WTC11 (cell line): ENCODE results near the gene CORO1C. TPM values are rescaled to one million over a fixed set of nuclear protein-coding genes. Genes with fewer than 3 reads are reported as not detected.

Experiments
- ATAC-seq: fragments of 200-7000 bp; cut with Tn5 transposase; 2 replicates; pipeline ENCODE4 v1.10.0; 2021; ENCODE audit warnings: mild to moderate bottlenecking, moderate library complexity
- CTCF ChIA-PET: fragments of 300-600 bp; sonication (Branson Sonifier 250); formaldehyde crosslinking; loops from one replicate; lab custom pipeline; 2021; ENCODE audit warnings: antibody characterized with exemption; lab: Charles Lee
- POLR2A ChIA-PET: fragments of 350-600 bp; sonication (Branson Sonifier 250); formaldehyde crosslinking; loops from one replicate; lab custom pipeline; 2021; ENCODE audit warnings: antibody characterized with exemption; lab: Charles Lee
- DNase-seq: peaks from one replicate; pipeline ENCODE4 v3.0.0; 2021; ENCODE audit warnings: low spot score
- H3K27ac Mint-ChIP-seq: 2 replicates; pipeline ENCODE4 v1.8.0; 2021; ENCODE audit warnings: mixed read lengths
- H3K27me3 Mint-ChIP-seq: 2 replicates; pipeline ENCODE4 v1.8.0; 2021; ENCODE audit warnings: low read depth, mild to moderate bottlenecking, moderate library complexity, mixed read lengths
- H3K36me3 Mint-ChIP-seq: 2 replicates; pipeline ENCODE4 v1.8.0; 2021; ENCODE audit warnings: mixed read lengths
- H3K4me1 Mint-ChIP-seq: 2 replicates; pipeline ENCODE4 v1.8.0; 2022; ENCODE audit warnings: mixed read lengths
- H3K4me3 Mint-ChIP-seq: 2 replicates; pipeline ENCODE4 v1.8.0; 2021; ENCODE audit warnings: mild to moderate bottlenecking, moderate library complexity, mixed read lengths
- H3K9me3 Mint-ChIP-seq: 2 replicates; pipeline ENCODE4 v1.8.0; 2021; ENCODE audit warnings: mixed read lengths
- ATF1 ChIP-seq: sonication (generic); formaldehyde crosslinking; IDR thresholded peaks from 2 replicates; pipeline ENCODE4 v1.8.1; 2023; ENCODE audit warnings: mild to moderate bottlenecking, moderate library complexity, missing genetic modification reagents
- ESRRA ChIP-seq: sonication (generic); formaldehyde crosslinking; IDR thresholded peaks from 2 replicates; pipeline ENCODE4 v1.8.1; 2022; ENCODE audit warnings: mild to moderate bottlenecking, missing genetic modification reagents, borderline replicate concordance
- FOXK1 ChIP-seq: sonication (generic); formaldehyde crosslinking; IDR thresholded peaks from 2 replicates; pipeline ENCODE4 v1.8.0; 2022; ENCODE audit warnings: mild to moderate bottlenecking, moderate library complexity, missing genetic modification reagents
- HMGA2 ChIP-seq: fragments of 250-450 bp; sonication (Bioruptor Pico); IDR thresholded peaks from 2 replicates; pipeline ENCODE4 v1.4.0; 2021; ENCODE audit warnings: mild to moderate bottlenecking, moderate library complexity
- NFYB ChIP-seq: sonication (generic); formaldehyde crosslinking; conservative IDR thresholded peaks from 2 replicates; pipeline ENCODE4 v1.8.0; 2022; ENCODE audit warnings: low read depth, missing genetic modification reagents
- NR1H2 ChIP-seq: sonication (generic); formaldehyde crosslinking; IDR thresholded peaks from 2 replicates; pipeline ENCODE4 v1.9.0; 2021; ENCODE audit warnings: mild to moderate bottlenecking, moderate library complexity, missing genetic modification reagents
- OVOL2 ChIP-seq: fragments of 250-450 bp; sonication (Bioruptor Pico); IDR thresholded peaks from 2 replicates; pipeline ENCODE4 v1.9.0; 2021; ENCODE audit warnings: mild to moderate bottlenecking, borderline replicate concordance
- SOX15 ChIP-seq: fragments of 250-450 bp; sonication (Bioruptor Pico); IDR thresholded peaks from 2 replicates; pipeline ENCODE4 v1.9.0; 2021; ENCODE audit warnings: mild to moderate bottlenecking
- ZBTB21 ChIP-seq: sonication (generic); formaldehyde crosslinking; IDR thresholded peaks from 2 replicates; pipeline ENCODE4 v1.8.1; 2023; ENCODE audit warnings: mild to moderate bottlenecking, missing genetic modification reagents, borderline replicate concordance
- ZNF232 ChIP-seq: sonication (generic); formaldehyde crosslinking; IDR thresholded peaks from 2 replicates; pipeline ENCODE4 v1.8.0; 2022; ENCODE audit warnings: mild to moderate bottlenecking, missing genetic modification reagents
- ZNF263 ChIP-seq: sonication (generic); formaldehyde crosslinking; IDR thresholded peaks from 2 replicates; pipeline ENCODE4 v1.8.1; 2022; ENCODE audit warnings: low read depth, mild to moderate bottlenecking, moderate library complexity, missing genetic modification reagents
- ZNF317 ChIP-seq: sonication (generic); formaldehyde crosslinking; IDR thresholded peaks from 2 replicates; pipeline ENCODE4 v1.8.1; 2023; ENCODE audit warnings: low read depth, mild to moderate bottlenecking, moderate library complexity, missing genetic modification reagents, borderline replicate concordance
- ZNF671 ChIP-seq: fragments of 250-450 bp; sonication (Bioruptor Pico); IDR thresholded peaks from 2 replicates; pipeline ENCODE4 v1.8.0; 2021; ENCODE audit warnings: mild to moderate bottlenecking
- total RNA-seq: library from RNA; stranded (reverse); gene quantifications from 3 replicates; pipeline ENCODE4 v1.2.3, GENCODE V29; 2021
- TF ChIP-seq, protein P1 (sequence below): fragments of 250-450 bp; sonication (Bioruptor Pico); IDR thresholded peaks from 2 replicates; pipeline ENCODE4 v2.1.2; 2022; ENCODE audit warnings: mild to moderate bottlenecking, moderate library complexity
- TF ChIP-seq, protein P2 (sequence below): sonication (generic); formaldehyde crosslinking; IDR thresholded peaks from 2 replicates; pipeline ENCODE4 v1.8.0; 2022; ENCODE audit warnings: mild to moderate bottlenecking, missing genetic modification reagents
- TF ChIP-seq, protein P3 (sequence below): sonication (generic); formaldehyde crosslinking; IDR thresholded peaks from 2 replicates; pipeline ENCODE4 v1.8.0; 2023; ENCODE audit warnings: missing genetic modification reagents
- TF ChIP-seq, protein P4 (sequence below): sonication (generic); formaldehyde crosslinking; conservative IDR thresholded peaks from 2 replicates; pipeline ENCODE4 v1.8.1; 2022; ENCODE audit warnings: mild to moderate bottlenecking, missing genetic modification reagents
- TF ChIP-seq, protein P5 (sequence below): sonication (generic); formaldehyde crosslinking; IDR thresholded peaks from 2 replicates; pipeline ENCODE4 v1.8.1; 2022; ENCODE audit warnings: missing genetic modification reagents, borderline replicate concordance
- TF ChIP-seq, protein P6 (sequence below): sonication (generic); formaldehyde crosslinking; IDR thresholded peaks from 2 replicates; pipeline ENCODE4 v1.8.0; 2022; ENCODE audit warnings: missing genetic modification reagents
- TF ChIP-seq, protein P7 (sequence below): fragments of 250-450 bp; sonication (Bioruptor Pico); IDR thresholded peaks from 2 replicates; pipeline ENCODE4 v1.9.0; 2021; ENCODE audit warnings: moderate library complexity, mild to moderate bottlenecking, inconsistent platforms, borderline replicate concordance
- TF ChIP-seq, protein P8 (sequence below): sonication (generic); formaldehyde crosslinking; IDR thresholded peaks from 2 replicates; pipeline ENCODE4 v1.8.1; 2022; ENCODE audit warnings: low read depth, mild to moderate bottlenecking, moderate library complexity, missing genetic modification reagents, borderline replicate concordance
- TF ChIP-seq, protein P9 (sequence below): fragments of 250-450 bp; sonication (Bioruptor Pico); conservative IDR thresholded peaks from 2 replicates; pipeline ENCODE4 v1.9.0; 2021; ENCODE audit warnings: mild to moderate bottlenecking
- TF ChIP-seq, protein P10 (sequence below): fragments of 250-450 bp; sonication (Bioruptor Pico); IDR thresholded peaks from 2 replicates; pipeline ENCODE4 v1.9.0; 2021; ENCODE audit warnings: mild to moderate bottlenecking

CORO1C gene
- total RNA-seq, 1 experiment from 2014 or later = 113 TPM

DNA sequence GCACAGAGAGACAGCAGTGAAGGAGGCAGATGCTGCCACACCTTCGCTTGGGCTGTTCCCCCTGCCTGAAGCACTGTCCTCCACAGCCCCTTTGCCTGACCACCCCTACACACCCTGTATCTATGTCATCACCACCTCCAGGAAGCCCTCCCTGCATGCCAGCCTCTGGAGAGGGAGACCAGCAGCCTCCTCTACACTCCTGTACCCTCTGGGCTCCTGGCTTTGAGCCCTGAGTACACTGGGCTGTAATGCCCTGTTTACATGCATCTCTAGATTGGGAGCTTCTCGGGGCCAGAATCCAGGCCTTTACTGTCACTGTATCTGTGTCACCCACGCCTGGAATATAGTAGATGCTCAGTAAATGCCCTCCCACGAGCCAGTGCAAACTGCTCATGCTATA, 127.6 kb downstream of the CORO1C start (continued):
- TF ChIP-seq NR1H2 (no peak), NFYB (no peak), ZNF317 (CRISPR knock-in tag) (no peak), ZNF671 (no peak), OVOL2 (CRISPR knock-in tag) (no peak)
- TF ChIP-seq, protein P1, sequence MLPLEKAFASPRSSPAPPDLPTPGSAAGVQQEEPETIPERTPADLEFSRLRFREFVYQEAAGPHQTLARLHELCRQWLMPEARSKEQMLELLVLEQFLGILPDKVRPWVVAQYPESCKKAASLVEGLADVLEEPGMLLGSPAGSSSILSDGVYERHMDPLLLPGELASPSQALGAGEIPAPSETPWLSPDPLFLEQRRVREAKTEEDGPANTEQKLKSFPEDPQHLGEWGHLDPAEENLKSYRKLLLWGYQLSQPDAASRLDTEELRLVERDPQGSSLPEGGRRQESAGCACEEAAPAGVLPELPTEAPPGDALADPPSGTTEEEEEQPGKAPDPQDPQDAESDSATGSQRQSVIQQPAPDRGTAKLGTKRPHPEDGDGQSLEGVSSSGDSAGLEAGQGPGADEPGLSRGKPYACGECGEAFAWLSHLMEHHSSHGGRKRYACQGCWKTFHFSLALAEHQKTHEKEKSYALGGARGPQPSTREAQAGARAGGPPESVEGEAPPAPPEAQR (CRISPR knock-in tag) = no peak

DNA sequence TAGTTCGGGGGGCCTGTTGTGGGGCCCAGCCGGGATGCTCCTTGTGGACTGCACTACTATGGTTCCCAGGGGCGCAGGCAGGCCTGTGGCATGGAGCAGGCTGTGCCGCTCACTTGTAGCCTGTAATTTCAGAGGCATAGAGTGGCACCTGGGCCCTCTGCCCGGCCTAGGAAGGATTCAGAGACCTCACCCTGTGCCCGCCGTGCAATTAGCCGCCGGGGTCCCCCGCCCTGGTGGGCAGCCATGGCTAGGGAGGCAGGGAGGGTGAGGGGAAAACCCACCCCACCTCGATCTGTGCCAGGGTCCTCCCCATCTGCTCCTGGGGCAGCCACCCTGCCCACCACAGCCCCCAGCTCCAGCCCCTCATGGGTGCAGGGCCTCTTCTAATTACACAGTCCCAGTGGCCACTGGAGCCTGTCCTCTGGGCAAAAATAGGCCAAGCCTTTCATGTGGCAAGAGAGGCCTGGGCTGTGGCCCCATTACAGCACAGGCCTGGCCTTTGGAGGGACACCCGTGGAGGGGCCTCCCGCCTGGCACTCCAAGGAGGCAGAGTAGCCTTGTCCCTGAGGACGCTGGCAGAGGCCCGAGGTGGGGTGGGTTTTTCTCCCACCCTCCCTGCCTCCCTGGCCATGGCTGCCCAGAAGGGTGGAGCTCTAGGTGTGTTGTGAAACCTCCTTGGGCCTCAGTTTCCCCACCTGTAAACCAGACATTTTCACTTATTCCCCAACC, 128.2 kb downstream of the CORO1C start:
- H3K4me3 Mint-ChIP-seq = no peak overlapping the region
- no peaks in the 10 kb centered on the region for H3K27me3 Mint-ChIP-seq
- no peak for DNase-seq
- CTCF ChIA-PET = no interaction called here
- H3K9me3 Mint-ChIP-seq = no peaks in the 10 kb centered on the region
- H3K27ac Mint-ChIP-seq = no peak overlapping the region
- no peaks in the 10 kb centered on the region for H3K36me3 Mint-ChIP-seq
- peaks cover 12% of the 10 kb centered on the region for H3K4me1 Mint-ChIP-seq
- no peak for ATAC-seq
- POLR2A ChIA-PET = no interaction called here
- TF ChIP-seq, protein P2, sequence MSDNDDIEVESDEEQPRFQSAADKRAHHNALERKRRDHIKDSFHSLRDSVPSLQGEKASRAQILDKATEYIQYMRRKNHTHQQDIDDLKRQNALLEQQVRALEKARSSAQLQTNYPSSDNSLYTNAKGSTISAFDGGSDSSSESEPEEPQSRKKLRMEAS (CRISPR knock-in tag) = no peak
- TF ChIP-seq, protein P3, sequence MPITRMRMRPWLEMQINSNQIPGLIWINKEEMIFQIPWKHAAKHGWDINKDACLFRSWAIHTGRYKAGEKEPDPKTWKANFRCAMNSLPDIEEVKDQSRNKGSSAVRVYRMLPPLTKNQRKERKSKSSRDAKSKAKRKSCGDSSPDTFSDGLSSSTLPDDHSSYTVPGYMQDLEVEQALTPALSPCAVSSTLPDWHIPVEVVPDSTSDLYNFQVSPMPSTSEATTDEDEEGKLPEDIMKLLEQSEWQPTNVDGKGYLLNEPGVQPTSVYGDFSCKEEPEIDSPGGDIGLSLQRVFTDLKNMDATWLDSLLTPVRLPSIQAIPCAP (CRISPR knock-in tag) = no peak
- TF ChIP-seq ESRRA (CRISPR knock-in tag) (no peak), HMGA2 (CRISPR knock-in tag) (no peak), ZNF263 (CRISPR knock-in tag) (no peak), SOX15 (CRISPR knock-in tag) (no peak), NR1H2 (no peak), ZNF232 (no peak), NFYB (no peak), ATF1 (CRISPR knock-in tag) (no peak), FOXK1 (CRISPR knock-in tag) (no peak), ZBTB21 (CRISPR knock-in tag) (no peak)
- TF ChIP-seq, protein P4, sequence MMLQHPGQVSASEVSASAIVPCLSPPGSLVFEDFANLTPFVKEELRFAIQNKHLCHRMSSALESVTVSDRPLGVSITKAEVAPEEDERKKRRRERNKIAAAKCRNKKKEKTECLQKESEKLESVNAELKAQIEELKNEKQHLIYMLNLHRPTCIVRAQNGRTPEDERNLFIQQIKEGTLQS (CRISPR knock-in tag) = no peak
- TF ChIP-seq, protein P5, sequence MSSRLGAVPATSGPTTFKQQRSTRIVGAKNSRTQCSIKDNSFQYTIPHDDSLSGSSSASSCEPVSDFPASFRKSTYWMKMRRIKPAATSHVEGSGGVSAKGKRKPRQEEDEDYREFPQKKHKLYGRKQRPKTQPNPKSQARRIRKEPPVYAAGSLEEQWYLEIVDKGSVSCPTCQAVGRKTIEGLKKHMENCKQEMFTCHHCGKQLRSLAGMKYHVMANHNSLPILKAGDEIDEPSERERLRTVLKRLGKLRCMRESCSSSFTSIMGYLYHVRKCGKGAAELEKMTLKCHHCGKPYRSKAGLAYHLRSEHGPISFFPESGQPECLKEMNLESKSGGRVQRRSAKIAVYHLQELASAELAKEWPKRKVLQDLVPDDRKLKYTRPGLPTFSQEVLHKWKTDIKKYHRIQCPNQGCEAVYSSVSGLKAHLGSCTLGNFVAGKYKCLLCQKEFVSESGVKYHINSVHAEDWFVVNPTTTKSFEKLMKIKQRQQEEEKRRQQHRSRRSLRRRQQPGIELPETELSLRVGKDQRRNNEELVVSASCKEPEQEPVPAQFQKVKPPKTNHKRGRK = no peak
- TF ChIP-seq, protein P6, sequence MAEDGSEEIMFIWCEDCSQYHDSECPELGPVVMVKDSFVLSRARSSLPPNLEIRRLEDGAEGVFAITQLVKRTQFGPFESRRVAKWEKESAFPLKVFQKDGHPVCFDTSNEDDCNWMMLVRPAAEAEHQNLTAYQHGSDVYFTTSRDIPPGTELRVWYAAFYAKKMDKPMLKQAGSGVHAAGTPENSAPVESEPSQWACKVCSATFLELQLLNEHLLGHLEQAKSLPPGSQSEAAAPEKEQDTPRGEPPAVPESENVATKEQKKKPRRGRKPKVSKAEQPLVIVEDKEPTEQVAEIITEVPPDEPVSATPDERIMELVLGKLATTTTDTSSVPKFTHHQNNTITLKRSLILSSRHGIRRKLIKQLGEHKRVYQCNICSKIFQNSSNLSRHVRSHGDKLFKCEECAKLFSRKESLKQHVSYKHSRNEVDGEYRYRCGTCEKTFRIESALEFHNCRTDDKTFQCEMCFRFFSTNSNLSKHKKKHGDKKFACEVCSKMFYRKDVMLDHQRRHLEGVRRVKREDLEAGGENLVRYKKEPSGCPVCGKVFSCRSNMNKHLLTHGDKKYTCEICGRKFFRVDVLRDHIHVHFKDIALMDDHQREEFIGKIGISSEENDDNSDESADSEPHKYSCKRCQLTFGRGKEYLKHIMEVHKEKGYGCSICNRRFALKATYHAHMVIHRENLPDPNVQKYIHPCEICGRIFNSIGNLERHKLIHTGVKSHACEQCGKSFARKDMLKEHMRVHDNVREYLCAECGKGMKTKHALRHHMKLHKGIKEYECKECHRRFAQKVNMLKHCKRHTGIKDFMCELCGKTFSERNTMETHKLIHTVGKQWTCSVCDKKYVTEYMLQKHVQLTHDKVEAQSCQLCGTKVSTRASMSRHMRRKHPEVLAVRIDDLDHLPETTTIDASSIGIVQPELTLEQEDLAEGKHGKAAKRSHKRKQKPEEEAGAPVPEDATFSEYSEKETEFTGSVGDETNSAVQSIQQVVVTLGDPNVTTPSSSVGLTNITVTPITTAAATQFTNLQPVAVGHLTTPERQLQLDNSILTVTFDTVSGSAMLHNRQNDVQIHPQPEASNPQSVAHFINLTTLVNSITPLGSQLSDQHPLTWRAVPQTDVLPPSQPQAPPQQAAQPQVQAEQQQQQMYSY (CRISPR knock-in tag) = no peak
- TF ChIP-seq, protein P7, sequence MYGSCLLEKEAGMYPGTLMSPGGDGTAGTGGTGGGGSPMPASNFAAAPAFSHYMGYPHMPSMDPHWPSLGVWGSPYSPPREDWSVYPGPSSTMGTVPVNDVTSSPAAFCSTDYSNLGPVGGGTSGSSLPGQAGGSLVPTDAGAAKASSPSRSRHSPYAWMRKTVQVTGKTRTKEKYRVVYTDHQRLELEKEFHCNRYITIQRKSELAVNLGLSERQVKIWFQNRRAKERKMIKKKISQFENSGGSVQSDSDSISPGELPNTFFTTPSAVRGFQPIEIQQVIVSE (CRISPR knock-in tag) = no peak
- TF ChIP-seq, protein P8, sequence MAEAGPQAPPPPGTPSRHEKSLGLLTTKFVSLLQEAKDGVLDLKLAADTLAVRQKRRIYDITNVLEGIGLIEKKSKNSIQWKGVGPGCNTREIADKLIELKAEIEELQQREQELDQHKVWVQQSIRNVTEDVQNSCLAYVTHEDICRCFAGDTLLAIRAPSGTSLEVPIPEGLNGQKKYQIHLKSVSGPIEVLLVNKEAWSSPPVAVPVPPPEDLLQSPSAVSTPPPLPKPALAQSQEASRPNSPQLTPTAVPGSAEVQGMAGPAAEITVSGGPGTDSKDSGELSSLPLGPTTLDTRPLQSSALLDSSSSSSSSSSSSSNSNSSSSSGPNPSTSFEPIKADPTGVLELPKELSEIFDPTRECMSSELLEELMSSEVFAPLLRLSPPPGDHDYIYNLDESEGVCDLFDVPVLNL (CRISPR knock-in tag) = no peak
- TF ChIP-seq, protein P9, sequence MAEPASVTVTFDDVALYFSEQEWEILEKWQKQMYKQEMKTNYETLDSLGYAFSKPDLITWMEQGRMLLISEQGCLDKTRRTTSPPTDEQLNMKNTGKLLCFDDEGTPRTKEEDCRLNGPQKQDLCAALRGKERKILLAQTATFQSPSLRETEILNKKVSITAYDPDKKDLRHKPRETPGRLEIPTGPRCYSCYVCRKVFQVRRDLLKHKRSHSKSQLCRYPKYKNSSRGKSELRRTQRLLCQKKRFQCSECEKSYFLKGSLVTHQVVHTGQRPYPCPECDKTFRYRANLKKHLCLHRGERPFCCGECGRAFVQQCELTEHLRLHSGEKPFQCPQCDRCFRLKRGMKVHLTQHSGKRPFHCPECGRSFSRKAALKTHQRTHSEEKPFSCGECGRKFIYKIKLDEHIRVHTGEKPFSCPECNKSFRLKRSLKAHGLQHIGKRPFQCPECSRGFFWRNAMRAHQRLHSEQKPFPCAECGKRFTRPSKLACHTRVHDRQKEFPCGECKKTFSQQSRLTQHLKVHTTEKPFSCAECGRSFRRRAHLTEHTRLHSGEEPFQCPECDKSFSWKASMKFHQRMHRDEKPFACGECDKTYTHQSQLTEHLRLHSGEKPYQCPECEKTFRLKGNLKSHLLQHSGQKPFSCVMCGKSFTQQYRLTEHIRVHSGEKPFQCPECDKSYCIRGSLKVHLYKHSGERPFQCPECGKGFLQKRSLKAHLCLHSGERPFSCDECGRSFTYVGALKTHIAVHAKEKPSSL = no peak
- TF ChIP-seq, protein P10, sequence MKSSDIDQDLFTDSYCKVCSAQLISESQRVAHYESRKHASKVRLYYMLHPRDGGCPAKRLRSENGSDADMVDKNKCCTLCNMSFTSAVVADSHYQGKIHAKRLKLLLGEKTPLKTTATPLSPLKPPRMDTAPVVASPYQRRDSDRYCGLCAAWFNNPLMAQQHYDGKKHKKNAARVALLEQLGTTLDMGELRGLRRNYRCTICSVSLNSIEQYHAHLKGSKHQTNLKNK (CRISPR knock-in tag) = no peak
